ENCODE results near the gene MYRIP. TPM values are rescaled to one million over a fixed set of nuclear protein-coding genes. Genes with fewer than 3 reads are reported as not detected.

Gene MYRIP
- total RNA-seq, 4 donors from 2014 or later, result 1.4 to 4.4 (median 2.8) TPM

DNA sequence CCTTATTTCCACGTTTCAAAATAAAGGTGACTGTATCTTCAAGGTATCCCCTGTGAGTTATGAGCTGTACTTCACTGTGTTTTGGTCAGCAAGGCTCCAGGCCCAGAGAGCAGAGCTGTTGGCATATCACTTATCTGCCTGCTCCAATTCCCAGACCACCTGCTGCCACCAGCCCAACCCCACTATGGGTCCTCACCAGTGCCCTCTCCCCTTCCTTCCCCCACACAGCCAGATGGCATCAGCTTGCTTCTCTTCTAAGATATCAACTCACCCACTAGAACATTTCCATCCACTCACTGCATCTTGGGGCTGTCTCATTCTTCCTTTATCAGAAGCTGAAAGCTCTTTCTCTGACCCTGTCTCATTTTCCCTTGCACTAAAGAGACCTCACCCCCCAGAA lies 363.2 kb downstream of the MYRIP start:
- no peak for TF ChIP-seq POLR2AphosphoS5 (IDR thresholded peaks at IDR 0.05)
- no peak for TF ChIP-seq EP300 (IDR thresholded peaks at IDR 0.05)
- no peak for TF ChIP-seq POLR2A (IDR thresholded peaks at IDR 0.05)
- no peak for TF ChIP-seq CTCF (IDR thresholded peaks at IDR 0.05)
- Histone ChIP-seq H3K9me3 (no peaks in the 10 kb centered on the region), H3K4me3 (no peak overlapping the region), H3K4me1 (peaks cover 5% of the 10 kb centered on the region), H3K27me3 (no peaks in the 10 kb centered on the region), H3K27ac (no peak overlapping the region), H3K36me3 (no peaks in the 10 kb centered on the region)
- DNase-seq (ENCODE audit: low spot score in 2 of 2), result no peak
- WGBS, result 88% methylated on average over 1 of the region's 1 CpG

GRCh38 chr3:40173227-40173721 lies 363.9 kb downstream of the MYRIP start:
- no peaks in the 10 kb centered on the region for H3K36me3 ChIP-seq
- no peak overlapping the region for H3K27ac ChIP-seq
- no peaks in the 10 kb centered on the region for H3K9me3 ChIP-seq
- DNase-seq (ENCODE audit: low spot score in 2 of 2), result no peak
- no peak for TF ChIP-seq CTCF (IDR thresholded peaks at IDR 0.05)
- TF ChIP-seq POLR2A (IDR thresholded peaks at IDR 0.05), result no peak
- TF ChIP-seq EP300 (IDR thresholded peaks at IDR 0.05), result no peak
- no peak for TF ChIP-seq POLR2AphosphoS5 (IDR thresholded peaks at IDR 0.05)
- H3K4me1 ChIP-seq, result peaks cover 5% of the 10 kb centered on the region
- 55% methylated on average over 7 of the region's 7 CpGs for WGBS
- no peak overlapping the region for H3K4me3 ChIP-seq
- no peaks in the 10 kb centered on the region for H3K27me3 ChIP-seq

GRCh38 chr3:40178012-40178594 lies 368.7 kb downstream of the MYRIP start:
- H3K27me3 ChIP-seq, result no peaks in the 10 kb centered on the region
- WGBS, result 82% methylated on average over 3 of the region's 6 CpGs
- H3K27ac ChIP-seq, result no peak overlapping the region
- DNase-seq (ENCODE audit: low spot score in 2 of 2), result no peak
- peaks cover 8% of the 10 kb centered on the region for H3K4me1 ChIP-seq
- H3K36me3 ChIP-seq, result no peaks in the 10 kb centered on the region
- no peak overlapping the region for H3K4me3 ChIP-seq
- no peaks in the 10 kb centered on the region for H3K9me3 ChIP-seq
- TF ChIP-seq POLR2AphosphoS5 (IDR thresholded peaks at IDR 0.05), result no peak
- no peak for TF ChIP-seq CTCF (IDR thresholded peaks at IDR 0.05)

GRCh38 chr3:40179016-40179415 lies 369.6 kb downstream of the MYRIP start:
- peak; percentile 21 to 57 for TF ChIP-seq CTCF (IDR thresholded peaks at IDR 0.05)
- no peak for TF ChIP-seq POLR2A (IDR thresholded peaks at IDR 0.05)
- TF ChIP-seq POLR2AphosphoS5 (IDR thresholded peaks at IDR 0.05), result no peak
- Histone ChIP-seq H3K9me3 (no peaks in the 10 kb centered on the region), H3K36me3 (no peaks in the 10 kb centered on the region), H3K27me3 (no peaks in the 10 kb centered on the region), H3K4me1 (peaks cover 4% of the 10 kb centered on the region), H3K27ac (no peak overlapping the region), H3K4me3 (no peak overlapping the region)
- WGBS, result 2% methylated on average over 3 of the region's 3 CpGs
- DNase-seq (ENCODE audit: low spot score in 2 of 2), result peak in 1 of 2 donors; percentile 75

DNA sequence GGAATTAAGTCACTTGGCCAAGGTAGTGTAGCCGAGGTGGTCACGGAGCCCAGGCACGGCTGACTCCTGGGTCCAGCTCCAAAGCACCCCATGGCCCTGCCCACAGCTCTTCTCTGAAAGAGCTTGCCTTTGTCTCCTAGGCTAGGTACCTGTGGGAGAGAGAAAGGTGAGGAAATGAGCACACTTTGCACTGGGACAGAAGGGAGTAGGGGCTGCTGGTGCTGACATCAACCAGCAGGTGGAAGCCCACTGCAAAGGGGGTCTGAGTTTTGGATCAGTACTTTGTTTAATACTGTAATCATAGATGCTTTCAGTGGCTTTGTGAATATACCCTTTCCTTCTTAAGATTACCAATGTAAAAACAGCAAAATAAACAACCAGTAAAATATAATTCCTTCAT lies 371.8 kb downstream of the MYRIP start:
- DNase-seq (ENCODE audit: low spot score in 2 of 2), result no peak
- Histone ChIP-seq H3K36me3 (no peaks in the 10 kb centered on the region), H3K4me1 (peaks cover 5% of the 10 kb centered on the region), H3K9me3 (no peaks in the 10 kb centered on the region), H3K27me3 (no peaks in the 10 kb centered on the region), H3K27ac (no peak overlapping the region), H3K4me3 (no peak overlapping the region)
- WGBS, result 93% methylated on average over 3 of the region's 3 CpGs
- TF ChIP-seq POLR2AphosphoS5 (IDR thresholded peaks at IDR 0.05) (no peak), POLR2A (IDR thresholded peaks at IDR 0.05) (no peak), CTCF (IDR thresholded peaks at IDR 0.05) (no peak), EP300 (IDR thresholded peaks at IDR 0.05) (no peak)

Measured in suprapubic skin (tissue), 4 donors.